CD4-positive, alpha-beta T cell treated with Interleukin-4 for 1 hour (primary cell): ENCODE measurements around the gene CCNYL1.
A peak's percentile ranks its signal among the peaks of the same experiment; 100 is the strongest.
"Not testable (repeated sequence)": the region's sequence is repeated elsewhere in the genome, so short reads cannot be mapped to it uniquely, and the experiment has no call there.

Experiments used
- DNase-seq, 2 donors: peaks; one replicate each; pipeline ENCODE4 v3.0.0-alpha.2; 2020 to 2022

CCNYL1 gene

DNA sequence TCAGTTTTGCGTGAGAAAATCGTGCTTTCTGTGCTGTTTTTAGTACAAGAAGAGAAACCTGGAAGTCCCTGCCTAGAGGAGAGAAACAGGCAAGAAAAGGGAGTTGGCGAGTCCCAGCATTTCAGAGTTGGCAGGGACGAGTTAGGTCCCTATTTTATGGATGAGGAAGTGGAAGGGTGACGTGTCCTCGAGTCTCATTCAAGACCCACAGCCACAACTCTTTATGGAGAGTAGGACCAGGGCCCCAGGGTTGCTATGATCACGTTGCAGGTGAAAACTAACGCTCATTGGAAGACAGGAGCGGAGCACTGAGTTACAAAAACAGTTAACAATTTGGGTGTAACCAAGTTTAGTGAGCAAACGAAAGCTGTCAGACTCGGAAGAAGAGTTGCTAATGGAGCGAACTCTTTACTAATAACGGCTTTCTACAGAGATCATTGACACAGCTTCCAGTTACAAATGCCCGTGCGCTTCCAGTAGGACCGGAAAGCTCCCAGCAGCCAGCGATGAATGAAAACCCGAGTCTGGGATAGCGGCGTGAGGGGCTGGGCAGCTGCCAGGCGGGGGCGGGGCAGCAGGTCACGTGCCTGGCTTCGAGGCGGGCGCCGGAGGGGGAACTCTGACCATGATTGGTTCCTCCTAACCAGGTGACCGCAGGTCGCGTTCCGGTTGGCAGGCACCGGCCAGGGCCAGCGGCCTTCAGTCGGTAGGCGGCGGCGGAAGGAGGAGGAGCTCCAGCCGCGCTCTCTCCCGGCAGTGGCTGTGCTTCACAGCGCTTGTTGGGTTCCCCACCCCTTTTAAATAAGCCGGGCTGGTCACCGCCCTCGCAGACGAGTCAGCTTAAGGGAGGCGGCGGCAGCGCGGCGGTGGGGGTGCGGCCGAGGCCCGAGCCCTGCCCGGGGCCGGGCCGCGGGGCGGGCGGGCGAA, at the start of gene CCNYL1:
Gene CCNYL1 (plus strand): TSS at position 827 of the 927 bp plus-strand sequence. CDS start 257 bp downstream, outside the sequence.
- DNase-seq: peak; percentile 98 to 99

DNA sequence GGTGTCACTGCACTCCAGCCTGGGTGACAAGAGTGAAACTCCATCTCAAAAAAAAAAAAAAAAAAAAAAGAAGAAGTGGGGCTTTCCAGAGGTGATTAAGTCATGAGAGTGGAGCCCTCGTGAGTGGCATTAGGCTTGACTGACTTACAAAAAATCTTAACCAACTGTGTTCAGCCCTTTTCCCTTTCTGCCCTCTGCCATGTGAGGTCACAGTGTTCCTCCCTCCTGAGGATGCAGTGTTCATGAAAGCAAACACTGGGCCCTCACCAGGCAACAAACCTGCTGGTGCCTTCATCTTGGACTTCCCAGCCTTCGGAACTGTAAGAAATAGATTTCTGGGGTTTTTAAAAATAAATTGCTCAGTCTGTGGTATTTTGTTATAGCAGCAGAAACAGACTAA, 49.2 kb upstream of the CCNYL1 start:
- DNase-seq: peak; percentile 12 to 82

DNA sequence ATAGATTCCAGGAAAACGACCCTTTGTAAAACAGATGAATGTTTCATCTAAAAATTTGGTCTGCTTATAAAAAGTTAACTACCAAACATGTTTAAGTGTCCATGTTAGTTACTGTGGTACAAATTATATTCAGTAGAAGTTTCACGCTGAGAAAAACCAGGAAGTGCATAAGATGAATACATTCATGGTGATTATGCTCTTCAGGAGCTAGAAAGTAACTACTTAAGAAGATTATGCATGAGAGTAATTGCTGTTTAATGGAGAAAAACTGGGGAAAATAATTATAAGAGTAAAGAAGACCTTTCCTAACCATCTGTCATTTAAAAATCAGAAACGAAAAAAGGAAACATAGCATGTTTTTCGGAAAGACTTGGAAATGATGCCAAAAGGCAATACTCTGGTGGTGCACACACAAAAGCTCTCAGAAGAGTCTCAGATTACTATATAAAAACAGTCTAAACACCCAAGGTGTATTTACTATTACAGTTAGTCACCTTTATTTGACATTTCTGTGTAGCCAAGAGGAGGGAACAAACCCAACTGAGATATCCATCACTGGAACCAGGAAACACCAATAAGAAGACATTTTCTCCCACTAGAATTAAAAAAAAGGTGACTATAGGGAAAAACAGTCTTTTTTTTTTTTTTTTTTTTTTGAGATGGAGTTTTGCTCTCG, 47.4 kb upstream of the CCNYL1 start:
- no peak for DNase-seq

DNA sequence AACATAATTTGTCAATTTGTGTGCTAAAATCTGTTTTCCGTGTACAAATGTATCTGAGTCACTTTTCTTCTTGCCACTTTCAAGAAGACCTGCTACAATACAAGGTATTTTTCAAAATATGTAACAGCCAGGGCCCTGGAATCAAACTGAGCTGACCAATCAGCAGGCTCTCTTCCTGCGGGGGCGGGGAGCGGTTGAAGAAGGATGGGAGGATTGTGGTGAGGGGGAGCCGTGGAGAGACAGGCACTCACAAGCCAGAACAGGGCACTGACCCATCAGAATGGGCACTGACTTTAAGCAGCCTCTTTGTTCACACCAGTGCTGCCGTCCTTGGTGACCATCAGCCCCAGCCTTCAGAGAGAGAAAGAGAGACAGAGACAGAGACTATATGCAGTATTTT, 40.6 kb upstream of the CCNYL1 start:
- DNase-seq: no peak

DNA sequence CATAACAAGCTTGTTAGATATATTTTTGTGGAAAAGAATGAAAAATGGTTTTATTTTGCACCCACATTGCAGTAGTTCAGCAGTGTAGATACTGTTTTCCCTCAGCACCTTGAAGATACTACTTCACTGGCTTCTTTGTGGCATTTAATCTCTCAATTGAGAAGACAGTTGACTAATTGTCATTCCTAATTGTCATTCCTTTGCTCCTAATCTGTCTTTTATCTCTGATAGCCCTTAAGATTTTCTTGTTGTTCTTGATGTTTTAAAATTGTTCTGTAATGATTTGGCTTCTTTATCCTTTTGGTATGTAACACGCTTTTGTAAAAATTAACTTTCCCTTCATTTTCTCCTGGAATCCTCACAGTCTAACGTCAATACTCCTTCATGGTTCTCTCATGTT, 38.0 kb upstream of the CCNYL1 start:
- DNase-seq: no peak

DNA sequence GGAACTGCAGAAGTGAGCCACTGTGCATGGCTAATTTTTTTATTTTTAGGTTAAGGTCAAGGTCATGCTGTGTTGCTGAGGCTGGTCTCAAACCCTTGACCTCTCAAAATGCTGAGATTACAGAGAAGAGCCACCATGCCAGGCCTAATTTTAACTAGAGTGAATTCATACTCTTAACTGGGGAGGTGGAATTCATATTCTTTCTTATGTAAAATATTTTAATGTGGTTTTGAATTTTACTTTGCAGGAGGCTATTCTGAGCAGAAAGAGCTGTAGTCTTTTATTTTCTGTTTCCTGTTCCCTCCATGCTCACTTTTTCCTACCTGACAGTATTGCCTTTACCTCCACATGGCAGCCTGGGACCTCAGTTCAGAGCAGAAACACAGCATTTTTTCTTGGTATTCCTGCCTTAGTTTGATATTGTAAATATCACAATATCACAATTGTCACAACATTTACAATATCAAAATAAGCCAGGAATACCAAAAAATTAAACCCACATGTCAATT, 37.1 kb upstream of the CCNYL1 start:
- DNase-seq: no peak

DNA sequence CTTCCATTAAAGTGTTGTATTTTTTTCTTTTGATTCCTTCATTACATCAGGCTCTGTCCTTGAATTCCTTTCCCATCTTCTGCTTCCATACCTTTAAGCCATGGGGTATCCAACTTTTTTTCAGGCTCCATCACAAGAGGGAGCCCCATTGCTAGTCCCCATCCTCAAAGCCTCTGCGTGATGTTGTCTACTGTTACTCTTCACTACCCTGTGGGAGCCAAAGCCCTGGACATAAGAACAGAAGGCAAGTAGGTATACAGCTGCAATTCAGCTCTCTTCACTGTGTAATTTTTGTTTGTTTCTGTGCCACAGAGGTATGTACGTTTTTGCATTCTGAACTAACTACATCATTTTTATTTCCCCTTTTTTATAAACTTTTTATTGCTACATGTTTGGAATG, 36.6 kb upstream of the CCNYL1 start:
- DNase-seq: no peak

DNA sequence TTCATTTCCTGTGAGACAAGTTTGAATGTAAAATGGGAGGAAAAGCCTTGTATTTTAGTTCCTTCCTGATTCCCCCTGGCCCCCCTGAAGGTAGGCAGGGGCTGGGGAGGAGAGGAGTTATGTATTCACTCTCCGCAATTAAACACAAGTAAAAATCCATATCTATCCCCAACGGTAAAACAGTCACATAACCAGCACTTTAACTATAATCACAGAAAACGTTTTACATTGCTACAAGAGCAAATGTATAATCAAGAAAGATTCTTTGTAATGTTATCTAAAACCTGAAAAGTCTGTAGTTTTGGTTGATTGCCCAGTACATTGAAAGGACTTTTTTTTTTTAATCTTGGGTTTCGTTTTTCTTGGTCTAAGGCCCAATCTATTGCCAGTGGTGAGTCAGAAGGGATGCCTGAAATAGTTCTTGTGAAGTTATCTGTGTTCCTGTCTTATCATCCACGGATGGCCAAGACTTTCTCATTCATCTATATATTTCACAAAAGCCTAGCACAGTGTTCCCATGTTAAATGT, 34.5 kb upstream of the CCNYL1 start:
- DNase-seq: no peak

DNA sequence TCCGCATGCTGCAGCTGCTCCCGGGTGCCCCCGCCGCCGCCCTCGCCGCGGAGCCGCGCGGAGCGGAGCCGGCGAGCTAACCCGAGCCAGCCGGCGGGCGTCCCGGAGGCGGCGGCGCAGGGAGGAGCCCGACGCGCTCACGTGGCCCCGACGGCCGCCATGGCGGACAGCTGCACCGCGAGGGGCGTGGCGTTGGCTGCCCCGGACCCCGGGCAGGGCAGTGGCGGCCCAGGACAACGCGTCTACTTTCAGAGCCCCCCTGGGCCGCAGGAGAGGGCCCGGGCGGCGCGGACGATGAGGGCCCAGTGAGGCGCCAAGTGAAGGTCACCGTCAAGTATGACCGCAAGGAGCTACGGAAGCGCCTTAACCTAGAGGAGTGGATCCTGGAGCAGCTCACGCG, 30.0 kb upstream of the CCNYL1 start:
- no peak for DNase-seq

DNA sequence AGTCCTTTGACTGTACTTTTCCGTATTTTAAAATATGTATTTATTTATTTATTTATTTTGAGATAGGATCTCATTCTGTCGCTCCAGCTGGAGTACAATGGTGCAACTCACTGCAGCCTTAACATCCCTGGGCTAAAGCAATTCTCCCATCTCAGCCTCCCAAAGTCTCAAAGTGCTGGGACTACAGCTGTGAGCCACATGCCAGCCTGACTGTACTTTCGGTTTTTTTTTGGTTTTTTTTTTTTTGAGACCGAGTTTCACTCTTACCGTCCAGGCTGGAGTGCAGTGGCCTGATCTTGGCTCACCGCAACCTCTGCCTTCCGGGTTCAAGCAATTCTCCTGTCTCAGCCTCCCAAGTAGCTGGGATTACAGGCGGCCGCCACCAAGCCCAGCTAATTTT, 28.9 kb upstream of the CCNYL1 start:
- no peak for DNase-seq

DNA sequence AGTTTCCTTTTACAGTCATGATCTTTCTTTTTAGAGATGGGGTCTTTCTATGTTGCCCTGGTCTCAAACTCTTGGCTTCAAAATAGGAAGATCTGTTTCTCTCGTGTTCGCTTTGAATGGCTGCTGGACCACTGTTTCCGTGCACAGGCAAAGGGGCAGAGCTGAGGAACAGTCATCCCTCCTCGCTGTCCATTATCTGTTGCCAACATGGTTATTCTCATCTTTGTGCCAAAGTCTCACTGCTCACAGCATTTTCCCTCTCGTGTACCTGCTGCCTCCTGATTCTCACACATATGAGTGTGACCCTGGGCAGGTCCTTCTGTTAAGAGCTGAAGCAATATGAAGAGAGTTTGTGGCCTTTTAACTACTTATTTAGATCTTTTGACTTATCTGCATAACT, 28.0 kb upstream of the CCNYL1 start:
- DNase-seq: no peak

DNA sequence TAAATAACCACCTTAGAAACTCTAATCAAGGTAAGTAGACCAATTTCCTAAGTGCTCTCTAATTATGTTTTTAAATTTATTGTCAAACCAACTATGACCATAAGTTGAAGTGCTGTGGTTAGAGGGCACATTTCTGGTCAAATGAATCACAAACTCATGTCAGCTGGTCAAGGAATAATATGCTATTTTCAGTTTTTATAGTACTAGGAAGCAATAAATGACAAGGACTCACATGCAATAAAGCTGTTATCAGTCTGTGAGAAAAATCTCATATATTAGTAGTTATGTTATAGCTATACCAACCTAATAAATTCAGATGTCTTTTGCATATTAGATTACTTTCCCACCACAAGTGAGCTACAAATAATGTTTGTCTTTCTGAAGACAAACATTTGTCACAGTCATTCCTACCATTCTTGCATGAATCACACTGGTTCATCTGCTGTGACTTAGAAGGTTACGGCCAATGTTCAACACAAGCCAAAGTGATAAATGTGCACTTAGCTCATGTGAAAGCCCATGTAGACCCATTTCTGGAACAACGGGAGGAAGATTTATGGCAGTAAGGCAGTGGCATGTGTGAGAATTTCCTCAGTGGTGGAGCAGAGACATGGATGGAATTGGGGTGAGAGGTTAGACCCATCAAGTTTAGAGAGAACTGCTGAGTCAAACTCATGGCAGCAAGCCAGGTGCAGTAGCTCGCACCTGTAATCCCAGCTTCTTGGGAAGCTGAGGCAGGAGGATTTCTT, 27.4 kb upstream of the CCNYL1 start:
- DNase-seq: no peak

DNA sequence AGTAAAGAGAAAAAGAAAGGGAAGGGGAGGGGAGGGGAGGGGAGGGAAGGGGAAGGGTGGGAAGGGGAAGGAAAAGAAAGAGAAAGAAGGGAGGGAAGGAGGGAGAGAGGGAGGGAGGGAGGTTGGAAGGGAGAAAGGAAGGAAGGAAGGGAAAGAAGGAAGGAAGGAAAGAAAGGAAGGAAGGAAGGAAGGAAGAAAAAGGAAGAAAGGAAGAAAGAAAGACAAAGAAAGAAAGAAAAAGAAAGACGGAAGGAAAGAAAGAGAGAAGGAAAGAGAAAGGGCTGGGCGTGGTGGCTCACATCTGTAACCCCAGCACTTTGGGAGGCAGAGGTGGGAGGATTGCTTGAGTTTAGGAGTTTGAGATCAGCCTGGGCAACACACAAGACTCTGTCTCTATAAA, 24.6 kb upstream of the CCNYL1 start:
- no peak for DNase-seq

DNA sequence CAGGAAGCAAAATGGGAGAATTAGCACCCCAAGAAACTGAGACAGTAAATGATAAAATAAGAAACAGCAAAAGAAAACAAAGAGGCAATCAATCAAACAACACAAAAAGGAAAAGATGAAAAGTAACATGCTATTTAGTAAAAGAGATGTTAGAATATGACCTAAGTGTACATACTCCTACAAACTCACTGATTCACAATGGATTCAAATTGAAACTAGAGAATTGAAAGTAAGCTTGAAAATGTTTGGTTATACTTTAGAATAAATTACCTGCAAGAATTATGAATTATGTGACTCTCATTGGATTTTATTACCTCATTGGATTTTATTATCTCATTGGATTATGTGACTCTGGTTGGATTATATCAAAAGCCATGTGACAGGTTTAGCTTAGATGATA, 22.8 kb upstream of the CCNYL1 start:
- DNase-seq: no peak

DNA sequence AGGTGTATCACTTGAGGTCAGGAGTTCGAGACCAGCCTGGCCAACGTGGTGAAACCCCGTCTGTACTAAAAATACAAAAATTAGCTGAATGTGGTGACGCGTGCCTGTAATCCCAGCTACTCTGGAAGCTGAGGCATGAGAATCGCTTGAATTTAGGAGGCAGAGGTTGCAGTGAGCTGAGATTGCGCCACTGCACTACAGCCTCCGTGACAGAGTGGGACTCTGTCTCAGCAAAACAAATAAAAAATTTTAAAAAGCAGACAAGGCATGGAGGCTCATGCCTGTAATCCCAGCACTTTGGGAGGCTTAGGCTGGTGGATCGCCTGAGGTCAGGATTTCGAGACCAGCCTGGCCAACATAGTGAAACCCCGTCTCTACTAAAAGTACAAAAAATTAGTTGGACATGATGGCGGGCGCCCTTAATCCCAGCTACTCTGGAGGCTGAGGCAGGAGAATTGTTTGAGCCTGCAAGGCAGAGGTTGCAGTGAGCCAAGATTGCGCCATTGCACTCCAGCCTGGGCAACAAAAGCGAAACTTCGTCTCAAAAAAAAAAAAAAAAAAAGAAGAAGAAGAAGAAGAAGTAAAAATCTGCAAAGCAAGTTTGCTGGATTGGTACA, 20.5 kb upstream of the CCNYL1 start:
- DNase-seq: not testable (repeated sequence)

DNA sequence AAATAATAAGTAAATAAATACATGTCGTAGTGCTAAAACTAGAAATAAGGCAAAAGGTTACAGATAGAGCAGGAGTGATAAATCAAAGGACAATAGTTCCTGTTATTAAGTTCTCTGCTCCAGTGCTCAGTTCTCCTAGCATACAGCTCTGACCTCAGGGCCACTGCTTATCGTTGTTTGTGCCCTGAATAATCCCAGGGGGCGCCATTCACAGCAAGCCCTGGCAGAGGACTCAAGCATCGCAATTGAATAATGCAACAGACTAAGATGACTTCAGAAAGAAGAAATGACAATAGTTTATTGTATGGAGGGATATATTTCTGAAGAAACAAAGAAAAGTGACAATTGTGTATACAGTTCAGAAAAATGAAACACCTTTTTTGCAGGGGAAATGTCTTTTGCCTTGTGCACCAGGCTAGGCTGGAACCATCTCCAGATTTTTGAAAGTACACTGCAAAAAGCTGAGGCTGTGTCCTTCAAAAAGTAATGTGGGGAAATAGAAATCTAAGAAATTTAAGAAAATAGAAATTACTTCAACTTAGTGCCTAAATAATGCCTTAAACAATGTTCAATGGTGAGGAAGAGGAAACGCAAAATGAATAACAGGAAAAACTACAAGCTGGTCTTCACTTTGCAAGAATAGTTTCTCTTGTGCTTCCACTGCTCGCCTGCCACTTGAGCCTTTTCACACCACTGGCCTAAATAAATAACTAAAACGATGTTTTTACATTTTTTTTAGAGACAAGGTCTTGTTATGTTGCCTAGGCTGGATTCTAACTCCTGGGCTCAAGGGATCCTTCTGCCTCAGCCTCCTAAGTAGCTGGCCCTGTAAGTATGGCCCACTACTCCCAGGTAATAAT, 19.0 kb upstream of the CCNYL1 start:
- peak; percentile 61 to 62 for DNase-seq

DNA sequence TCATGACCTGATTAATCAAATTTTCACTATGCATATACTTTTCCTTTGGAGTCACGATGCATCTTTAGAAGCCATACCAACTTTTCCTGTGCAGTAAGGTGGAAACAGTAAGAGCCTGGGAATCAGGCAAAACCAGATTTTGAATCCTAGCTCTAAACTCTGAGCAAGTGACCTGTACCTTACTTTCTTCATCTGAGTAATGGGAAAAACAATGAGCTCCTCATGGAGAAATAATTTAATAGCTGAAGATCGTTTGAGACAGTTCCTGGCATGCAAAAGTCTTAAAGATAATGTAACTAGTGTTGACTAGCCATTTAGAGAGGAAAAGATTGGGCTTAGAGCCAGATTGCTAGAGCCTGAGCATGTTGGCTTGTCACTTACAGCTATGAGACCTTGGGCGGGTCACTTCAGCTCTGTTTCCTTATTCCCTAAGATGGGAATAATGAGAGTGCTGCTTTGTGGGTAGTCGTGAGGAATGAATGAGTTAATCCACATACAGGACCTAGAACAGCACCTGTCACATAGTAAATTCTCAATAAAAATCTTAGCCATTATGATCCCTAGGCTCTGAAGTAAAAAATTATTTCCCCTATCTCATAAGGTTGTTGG, 17.7 kb upstream of the CCNYL1 start:
- DNase-seq: no peak

DNA sequence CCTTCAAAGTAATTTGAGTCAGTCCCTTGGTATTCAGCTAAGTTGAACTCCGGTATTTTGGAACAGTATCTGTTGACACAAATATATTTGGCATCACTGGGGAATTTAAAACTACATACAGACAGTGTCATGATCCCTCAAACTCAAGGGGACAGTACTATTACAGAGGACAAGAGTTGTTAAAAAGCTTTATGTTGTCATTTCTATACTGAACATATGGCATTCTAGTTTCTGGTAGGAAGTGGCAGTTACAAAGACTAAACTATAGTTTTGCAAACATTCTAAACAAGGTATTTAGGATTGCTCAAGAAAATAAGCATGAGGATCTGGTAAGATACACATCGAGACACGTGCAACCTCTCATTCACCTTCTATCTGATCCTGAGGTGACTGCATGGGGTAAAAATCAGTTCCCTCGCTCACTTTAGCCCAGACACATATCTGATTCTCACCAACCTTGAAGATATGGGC, 16.6 kb upstream of the CCNYL1 start:
- DNase-seq: no peak

DNA sequence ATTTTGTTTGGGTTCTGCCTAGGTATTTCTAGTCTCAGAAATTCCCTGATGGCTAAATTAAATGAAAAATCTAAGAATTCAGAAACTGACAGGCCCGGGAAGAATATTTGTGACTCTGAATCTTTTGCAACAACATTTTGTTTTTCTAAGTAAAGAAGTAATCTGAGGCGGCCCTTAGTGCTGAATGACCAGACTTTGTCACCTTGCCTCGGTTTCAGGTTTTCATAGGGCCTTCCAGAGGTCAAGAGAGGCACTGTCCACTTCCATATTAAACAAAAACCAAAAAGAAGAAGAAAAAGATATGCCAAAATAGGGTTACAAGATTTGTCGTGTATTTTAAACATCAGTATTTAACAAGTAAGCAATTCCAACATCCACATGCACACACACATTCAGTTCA, 16.1 kb upstream of the CCNYL1 start:
- DNase-seq: no peak

DNA sequence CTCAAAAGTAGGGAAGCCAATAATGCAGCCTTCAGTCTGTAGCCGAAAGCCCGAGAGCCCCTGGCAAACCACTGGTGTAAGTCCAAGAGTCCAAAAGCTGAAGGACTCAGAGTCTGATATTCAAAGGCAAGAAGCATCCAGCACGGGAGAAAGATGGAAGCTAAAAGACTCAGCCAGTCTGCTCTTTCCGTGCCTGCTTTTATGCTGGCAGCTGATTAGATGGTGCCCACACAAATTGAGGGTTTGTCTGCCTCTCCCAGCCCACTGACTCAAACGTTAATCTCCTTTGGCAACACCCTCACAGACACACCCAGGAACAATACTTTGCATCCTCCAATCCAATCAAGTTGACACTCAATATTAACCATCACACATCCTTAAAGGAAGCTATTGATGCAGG, 14.5 kb upstream of the CCNYL1 start:
- not testable (repeated sequence) for DNase-seq

DNA sequence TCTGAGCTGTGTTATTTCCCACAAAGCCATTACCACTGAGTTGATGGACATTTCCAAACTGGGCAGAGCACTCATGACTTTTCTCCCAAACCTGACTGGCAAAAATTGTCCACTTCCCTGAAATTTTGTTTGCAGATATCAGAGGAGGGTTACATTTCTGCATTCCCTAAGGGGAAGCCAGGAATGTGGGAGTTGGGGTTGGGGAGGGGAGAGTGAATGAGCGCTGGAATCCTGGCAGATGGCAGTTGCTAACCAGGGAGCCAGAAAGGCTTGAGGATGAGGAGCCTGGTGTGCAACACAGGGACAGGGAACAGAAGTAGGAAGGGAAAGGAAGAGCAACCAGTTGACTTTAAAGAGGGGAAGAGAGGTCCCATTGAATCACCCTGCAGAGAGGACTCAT, 14.0 kb upstream of the CCNYL1 start:
- DNase-seq: no peak
